Mesenchymal stem cell (in vitro differentiated cells and primary cell): ENCODE results near the gene CHCHD4.
"Not testable (repeated sequence)": the region's sequence is repeated elsewhere in the genome, so short reads cannot be mapped to it uniquely, and the experiment has no call there.

Source experiments
- DNase-seq: peaks from one replicate; pipeline ENCODE4 v3.0.0-alpha.2; 2013
- H2AFZ ChIP-seq: one replicate; pipeline ENCODE4 v1.6.1; 2013; ENCODE audit warnings: low read depth, mild to moderate bottlenecking, control low read depth, inconsistent platforms, low read length, moderate library complexity
- H2AK5ac ChIP-seq: 2 replicates; pipeline ENCODE4 v1.6.1; 2013; ENCODE audit warnings: low read length, moderate library complexity, mild to moderate bottlenecking, inconsistent platforms; ENCODE audit not compliant: severe bottlenecking
- H2BK120ac ChIP-seq: one replicate; pipeline ENCODE4 v1.6.1; 2013; ENCODE audit warnings: low read depth, mild to moderate bottlenecking, inconsistent platforms, low read length, moderate library complexity
- H2BK12ac ChIP-seq, 2 experiments: one replicate each; pipeline ENCODE4 v1.6.1; 2013; ENCODE audit warnings: inconsistent platforms in 2 of 2, low read length in 2 of 2, mild to moderate bottlenecking in 2 of 2, moderate library complexity in 2 of 2, control low read depth in 1 of 2
- H2BK15ac ChIP-seq: one replicate; pipeline ENCODE4 v1.6.1; 2013; ENCODE audit warnings: mild to moderate bottlenecking, low read depth, inconsistent platforms; ENCODE audit not compliant: poor library complexity, severe bottlenecking
- H2BK5ac ChIP-seq: 2 replicates; pipeline ENCODE4 v1.6.1; 2013; ENCODE audit warnings: low read depth, mild to moderate bottlenecking, low read length, control low read depth, inconsistent platforms; ENCODE audit not compliant: poor library complexity, severe bottlenecking
- H3K14ac ChIP-seq, 2 experiments: one replicate each; pipeline ENCODE4 v1.6.1; 2013; ENCODE audit warnings: inconsistent platforms in 2 of 2, low read length in 2 of 2, control low read depth in 1 of 2, mild to moderate bottlenecking in 1 of 2, moderate library complexity in 1 of 2
- H3K18ac ChIP-seq, 2 experiments: one replicate each; pipeline ENCODE4 v1.6.1; 2013; ENCODE audit warnings: inconsistent platforms in 2 of 2, low read length in 2 of 2, control low read depth in 1 of 2, low read depth in 1 of 2, mild to moderate bottlenecking in 1 of 2
- H3K23ac ChIP-seq, 2 experiments: one replicate each; pipeline ENCODE4 v1.6.1; 2013; ENCODE audit warnings: inconsistent platforms in 2 of 2, low read length in 2 of 2, mild to moderate bottlenecking in 2 of 2, moderate library complexity in 2 of 2, control low read depth in 1 of 2
- H3K27ac ChIP-seq: 2 replicates; pipeline ENCODE4 v1.5.1; 2013; ENCODE audit warnings: mild to moderate bottlenecking, moderate library complexity, low read length, control low read depth, inconsistent platforms; ENCODE audit not compliant: poor library complexity, severe bottlenecking
- H3K27me3 ChIP-seq, 2 experiments: 2 replicates each; pipeline versions ENCODE4 v1.6.1 to v1.7.0; 2013; ENCODE audit warnings: low read length in 2 of 2, mild to moderate bottlenecking in 2 of 2, moderate library complexity in 2 of 2, control low read depth in 1 of 2, inconsistent platforms in 1 of 2; ENCODE audit not compliant: control insufficient read depth in 1 of 2, insufficient read depth in 1 of 2
- H3K36me3 ChIP-seq, 2 experiments: 2 replicates each; pipeline versions ENCODE4 v1.6.1 to v1.7.0; 2013; ENCODE audit warnings: low read length in 2 of 2, control low read depth in 1 of 2, inconsistent platforms in 1 of 2, low read depth in 1 of 2, mild to moderate bottlenecking in 1 of 2; ENCODE audit not compliant: insufficient read depth in 2 of 2, control insufficient read depth in 1 of 2
- H3K4ac ChIP-seq, 2 experiments: one replicate each; pipeline ENCODE4 v1.6.1; 2013; ENCODE audit warnings: inconsistent platforms in 2 of 2, low read length in 2 of 2, mild to moderate bottlenecking in 2 of 2, moderate library complexity in 2 of 2, control low read depth in 1 of 2, low read depth in 1 of 2
- H3K4me1 ChIP-seq: 2 replicates; pipeline ENCODE4 v1.6.1; 2013; ENCODE audit warnings: low read depth, low read length, control low read depth; ENCODE audit not compliant: control insufficient read depth, insufficient read depth
- H3K4me2 ChIP-seq: 2 replicates; pipeline ENCODE4 v1.6.1; 2013; ENCODE audit warnings: low read length, mild to moderate bottlenecking, inconsistent platforms; ENCODE audit not compliant: poor library complexity, severe bottlenecking
- H3K4me3 ChIP-seq, 2 experiments: 2 replicates each; pipeline versions ENCODE4 v1.5.1 to v1.7.0; 2013; ENCODE audit warnings: low read length in 2 of 2, mild to moderate bottlenecking in 2 of 2, control low read depth in 1 of 2, low read depth in 1 of 2; ENCODE audit not compliant: insufficient read depth in 1 of 2
- H3K79me1 ChIP-seq: replicated peaks from 2 replicates; pipeline ENCODE4 v1.6.1; 2013; ENCODE audit warnings: mild to moderate bottlenecking, control low read depth, low read length, inconsistent platforms; ENCODE audit not compliant: poor library complexity, severe bottlenecking
- H3K9ac ChIP-seq: 2 replicates; pipeline ENCODE4 v1.7.0; 2013; ENCODE audit warnings: mild to moderate bottlenecking, low read length, moderate library complexity
- H3K9me3 ChIP-seq: 2 replicates; pipeline ENCODE4 v1.7.0; 2013; ENCODE audit warnings: mild to moderate bottlenecking, low read length; ENCODE audit not compliant: control insufficient read depth
- H4K8ac ChIP-seq: one replicate; pipeline ENCODE4 v1.6.1; 2013; ENCODE audit warnings: inconsistent platforms, mild to moderate bottlenecking, low read length, moderate library complexity
- H4K91ac ChIP-seq: one replicate; pipeline ENCODE4 v1.6.1; 2013; ENCODE audit warnings: mild to moderate bottlenecking, low read length, inconsistent platforms
- WGBS: methylation state at CpG from one replicate; pipeline ENCODE4 v1.1.7; 2013; ENCODE audit warnings: mixed read lengths; 5-methylcytosine and 5-hydroxymethylcytosine counted together

Gene CHCHD4

GRCh38 chr3:14091959-14092358 lies 32.7 kb downstream of the CHCHD4 start:
- H3K4me1 ChIP-seq, DNase-seq, H2AFZ ChIP-seq, H3K4me3 ChIP-seq, H2BK5ac ChIP-seq, H3K9me3 ChIP-seq, H3K36me3 ChIP-seq, H4K91ac ChIP-seq, H3K79me1 ChIP-seq, H3K14ac ChIP-seq, H4K8ac ChIP-seq, H2BK15ac ChIP-seq, H3K27ac ChIP-seq, H2AK5ac ChIP-seq, H3K9ac ChIP-seq, H3K23ac ChIP-seq, H3K4me2 ChIP-seq, H2BK12ac ChIP-seq, H3K4ac ChIP-seq, H2BK120ac ChIP-seq, H3K18ac ChIP-seq, H3K27me3 ChIP-seq: not testable (repeated sequence)
- 60% methylated on average over 1 of the region's 5 CpGs for WGBS

- H3K4me1 ChIP-seq, H2AK5ac ChIP-seq, H3K18ac ChIP-seq, H3K9ac ChIP-seq, H3K4ac ChIP-seq, H2AFZ ChIP-seq, H3K23ac ChIP-seq, H3K36me3 ChIP-seq, H2BK120ac ChIP-seq, H3K4me2 ChIP-seq, H3K27me3 ChIP-seq, H3K27ac ChIP-seq, H2BK15ac ChIP-seq, H4K91ac ChIP-seq, H2BK5ac ChIP-seq, H3K9me3 ChIP-seq, H3K14ac ChIP-seq, H3K79me1 ChIP-seq, DNase-seq, H2BK12ac ChIP-seq, H3K4me3 ChIP-seq, H4K8ac ChIP-seq: not testable (repeated sequence)
- 72% methylated on average over 5 of the region's 5 CpGs for WGBS
These were observed 37.2 kb downstream of the CHCHD4 start for GRCh38 chr3:14087461-14087860.

GRCh38 chr3:14082108-14082657 lies 42.5 kb downstream of the CHCHD4 start:
- no peak overlapping the region for H3K23ac ChIP-seq
- H3K18ac ChIP-seq: no peak overlapping the region
- H2BK5ac ChIP-seq: no peak overlapping the region
- no peaks in the 10 kb centered on the region for H3K4me1 ChIP-seq
- H3K14ac ChIP-seq: no peak overlapping the region
- H3K4ac ChIP-seq: no peak overlapping the region
- H2AK5ac ChIP-seq: no peak overlapping the region
- no peak overlapping the region for H2BK120ac ChIP-seq
- H3K9me3 ChIP-seq: peaks cover 8% of the 10 kb centered on the region
- H3K4me3 ChIP-seq: no peak overlapping the region
- no peaks in the 10 kb centered on the region for H3K79me1 ChIP-seq
- no peak for DNase-seq
- H2BK15ac ChIP-seq: no peak overlapping the region
- no peak overlapping the region for H3K27ac ChIP-seq
- no peaks in the 10 kb centered on the region for H3K27me3 ChIP-seq
- H2AFZ ChIP-seq: no peak overlapping the region
- no peak overlapping the region for H3K4me2 ChIP-seq
- H4K91ac ChIP-seq: no peak overlapping the region
- H4K8ac ChIP-seq: no peak overlapping the region
- H3K36me3 ChIP-seq: no peaks in the 10 kb centered on the region
- WGBS: 77% methylated on average over 5 of the region's 5 CpGs
- no peak overlapping the region for H3K9ac ChIP-seq
- H2BK12ac ChIP-seq: no peak overlapping the region

- Histone ChIP-seq H2BK120ac (no peak overlapping the region), H2BK5ac (no peak overlapping the region), H4K91ac (no peak overlapping the region), H3K23ac (no peak overlapping the region), H3K27ac (no peak overlapping the region), H3K4me3 (no peak overlapping the region), H3K4me2 (no peak overlapping the region), H2AK5ac (no peak overlapping the region), H2AFZ (no peak overlapping the region), H3K4ac (no peak overlapping the region), H3K36me3 (no peaks in the 10 kb centered on the region), H3K4me1 (no peaks in the 10 kb centered on the region), H3K14ac (no peak overlapping the region), H3K27me3 (no peaks in the 10 kb centered on the region), H3K9ac (no peak overlapping the region), H2BK12ac (no peak overlapping the region), H2BK15ac (no peak overlapping the region), H3K9me3 (peaks cover 8% of the 10 kb centered on the region), H4K8ac (no peak overlapping the region), H3K79me1 (no peaks in the 10 kb centered on the region), H3K18ac (no peak overlapping the region)
- WGBS: no CpG with 5 or more reads among the region's 1 CpG
- DNase-seq: no peak
These were observed 47.4 kb downstream of the CHCHD4 start for GRCh38 chr3:14077310-14077709.
